IMR-90 (cell line): ENCODE results near the gene TDRD7. TPM values are rescaled to one million over a fixed set of nuclear protein-coding genes. Genes with fewer than 3 reads are reported as not detected.

ENCODE experiments used
- ATAC-seq: fragments of 200-7000 bp; cut with Tn5 transposase; 2 replicates; pipeline ENCODE4 v1.9.1; 2020; ENCODE audit warnings: low read depth, mild to moderate bottlenecking, moderate library complexity
- BruUV-seq: library from RNA; stranded (reverse); fragments of 400-500 nt; replicated peaks from 2 replicates; lab custom pipeline; 2021; lab: Mats Ljungman, UMichigan
- CTCF ChIA-PET: fragments of 300-600 bp; formaldehyde crosslinking; extraction: SDS; loops from one replicate; lab custom pipeline; 2021; ENCODE audit warnings: antibody characterized with exemption; lab: Yijun Ruan, JAX
- POLR2A ChIA-PET: fragments of 300-600 bp; sonication (Branson Sonifier 250); formaldehyde crosslinking; loops from one replicate; lab custom pipeline; 2022; ENCODE audit warnings: antibody characterized with exemption; ENCODE audit not compliant: unreplicated experiment; lab: Charles Lee
- DNase-seq: peaks from one replicate; pipeline ENCODE4 v3.0.0; 2013
- H2AFZ ChIP-seq: replicated peaks from 2 replicates; pipeline ENCODE3; 2013; ENCODE audit warnings: low read length, mild to moderate bottlenecking; ENCODE audit not compliant: poor library complexity
- H2AK5ac ChIP-seq: 2 replicates; pipeline ENCODE4 v1.6.1; 2013; ENCODE audit warnings: low read depth, low read length, inconsistent platforms
- H2AK9ac ChIP-seq: replicated peaks from 2 replicates; pipeline ENCODE3; 2013; ENCODE audit warnings: mild to moderate bottlenecking, low read depth, low read length, moderate library complexity; ENCODE audit not compliant: poor library complexity
- H2BK120ac ChIP-seq: 2 replicates; pipeline ENCODE4 v1.6.1; 2013; ENCODE audit warnings: low read depth, low read length, inconsistent platforms
- H2BK15ac ChIP-seq: 3 replicates; pipeline ENCODE4 v1.6.1; 2013; ENCODE audit warnings: low read depth, low read length, inconsistent platforms
- H2BK20ac ChIP-seq: 2 replicates; pipeline ENCODE4 v1.6.1; 2013; ENCODE audit warnings: low read depth, mild to moderate bottlenecking, inconsistent platforms, low read length, moderate library complexity
- H2BK5ac ChIP-seq: 2 replicates; pipeline ENCODE4 v1.6.1; 2013; ENCODE audit warnings: mild to moderate bottlenecking, low read depth, low read length, inconsistent platforms; ENCODE audit not compliant: poor library complexity, severe bottlenecking
- H3K14ac ChIP-seq: replicated peaks from 2 replicates; pipeline ENCODE4 v1.6.1; 2013; ENCODE audit warnings: low read depth, low read length, inconsistent platforms
- H3K18ac ChIP-seq: 2 replicates; pipeline ENCODE4 v1.6.1; 2013; ENCODE audit warnings: low read depth, low read length, control low read depth
- H3K23ac ChIP-seq: 2 replicates; pipeline ENCODE4 v1.6.1; 2013; ENCODE audit warnings: low read depth, low read length, inconsistent platforms
- H3K27ac ChIP-seq: 2 replicates; pipeline ENCODE4 v1.5.1; 2013; ENCODE audit warnings: mild to moderate bottlenecking, control low read depth, low read length; ENCODE audit not compliant: insufficient read depth
- H3K27me3 ChIP-seq: 2 replicates; pipeline ENCODE4 v1.6.1; 2013; ENCODE audit warnings: low read length; ENCODE audit not compliant: control insufficient read depth, insufficient read depth
- H3K36me3 ChIP-seq: 2 replicates; pipeline ENCODE4 v1.6.1; 2013; ENCODE audit warnings: low read length, mixed read lengths; ENCODE audit not compliant: control insufficient read depth, insufficient read depth
- H3K4ac ChIP-seq: 2 replicates; pipeline ENCODE4 v1.6.1; 2013; ENCODE audit warnings: low read depth, low read length, inconsistent platforms
- H3K4me1 ChIP-seq: 2 replicates; pipeline ENCODE4 v1.6.1; 2013; ENCODE audit warnings: low read length, mixed read lengths; ENCODE audit not compliant: control insufficient read depth, insufficient read depth
- H3K4me2 ChIP-seq: 2 replicates; pipeline ENCODE4 v1.6.1; 2013; ENCODE audit warnings: low read depth, mild to moderate bottlenecking, control low read depth, low read length, moderate library complexity
- H3K4me3 ChIP-seq: 2 replicates; pipeline ENCODE4 v1.5.1; 2013; ENCODE audit warnings: low read depth, mild to moderate bottlenecking, control low read depth, low read length, moderate library complexity; ENCODE audit not compliant: insufficient read depth
- H3K56ac ChIP-seq: 2 replicates; pipeline ENCODE4 v1.6.1; 2013; ENCODE audit warnings: low read length, inconsistent platforms; ENCODE audit not compliant: insufficient read depth; ENCODE audit errors: extremely low read depth
- H3K79me1 ChIP-seq, 2 experiments: 2 replicates each; pipeline ENCODE4 v1.6.1; 2013; ENCODE audit warnings: low read length in 2 of 2, inconsistent platforms in 1 of 2, low read depth in 1 of 2
- H3K9ac ChIP-seq: 2 replicates; pipeline ENCODE4 v1.6.1; 2013; ENCODE audit warnings: low read depth, low read length, control low read depth
- H3K9me1 ChIP-seq: 2 replicates; pipeline ENCODE4 v1.6.1; 2013; ENCODE audit warnings: low read length, inconsistent platforms; ENCODE audit not compliant: insufficient read depth
- H3K9me3 ChIP-seq: 2 replicates; pipeline ENCODE4 v1.6.1; 2013; ENCODE audit warnings: low read length; ENCODE audit not compliant: control insufficient read depth, insufficient read depth
- H4K20me1 ChIP-seq: 2 replicates; pipeline ENCODE4 v1.6.1; 2013; ENCODE audit warnings: low read length, inconsistent platforms; ENCODE audit not compliant: insufficient read depth
- H4K5ac ChIP-seq: 2 replicates; pipeline ENCODE4 v1.6.1; 2013; ENCODE audit warnings: mild to moderate bottlenecking, low read depth, low read length, control low read depth
- H4K8ac ChIP-seq, 2 experiments: 2 replicates each; pipeline ENCODE4 v1.6.1; 2013; ENCODE audit warnings: low read depth in 2 of 2, low read length in 2 of 2, control low read depth in 1 of 2, inconsistent platforms in 1 of 2
- H4K91ac ChIP-seq: 2 replicates; pipeline ENCODE4 v1.6.1; 2013; ENCODE audit warnings: low read depth, low read length, inconsistent platforms; ENCODE audit not compliant: insufficient read depth
- CEBPB ChIP-seq: IDR thresholded peaks from 2 replicates; pipeline ENCODE4 v1.6.1; 2012; ENCODE audit warnings: low read depth, low read length, improper control_type of control experiment
- ELK1 ChIP-seq: fragments of 150-350 bp; IDR thresholded peaks from 2 replicates; pipeline ENCODE4 v1.6.1; 2016; ENCODE audit warnings: low read depth, mild to moderate bottlenecking, low read length, moderate library complexity, borderline replicate concordance
- MAFK ChIP-seq: IDR thresholded peaks from 2 replicates; pipeline ENCODE4 v1.6.1; 2012; ENCODE audit warnings: low read depth, low read length, improper control_type of control experiment
- POLR2A ChIP-seq: IDR thresholded peaks from 2 replicates; pipeline ENCODE4 v1.6.1; 2012; ENCODE audit warnings: mild to moderate bottlenecking, low read depth, low read length
- RAD21 ChIP-seq: IDR thresholded peaks from 2 replicates; pipeline ENCODE4 v1.6.1; 2012; ENCODE audit warnings: low read length, improper control_type of control experiment
- SMC3 ChIP-seq: fragments of 150-350 bp; IDR thresholded peaks from 2 replicates; pipeline ENCODE4 v1.6.1; 2016; ENCODE audit warnings: low read depth, mild to moderate bottlenecking, antibody characterized with exemption, low read length, moderate library complexity
- WGBS, 2 experiments: methylation state at CpG; one replicate each; pipeline versions ENCODE4 v1.1.5 to v1.1.7; 2013; ENCODE audit warnings: missing lambda C conversion rate in 2 of 2; ENCODE audit not compliant: insufficient read length in 1 of 2; ENCODE audit errors: extremely low coverage in 2 of 2; 5-methylcytosine and 5-hydroxymethylcytosine counted together
- dilution Hi-C: fragments of 300-500 bp; cut with HindIII; formaldehyde crosslinking; loops from one replicate; pipeline ENCODE4 v1.14.3; 2018; ENCODE audit warnings: low sequenced_read_pairs; ENCODE audit not compliant: unreplicated experiment
- in situ Hi-C: fragments of 300-500 bp; cut with MboI; formaldehyde crosslinking; loops from 3 replicates; pipeline ENCODE4 v1.14.3; 2019; ENCODE audit warnings: low sequenced_read_pairs, inconsistent platforms, mixed read lengths
- intact Hi-C: fragments of 100-400 bp; cut with micrococcal nuclease; formaldehyde crosslinking; loops from 2 replicates; pipeline ENCODE4 v1.10.0; 2022
- polyA plus RNA-seq, 3 experiments: library from polyadenylated mRNA; depleted of rRNA; stranded (reverse); fragments of >200 nt; gene quantifications; 2 replicates each; pipeline ENCODE4 v1.2.3, GENCODE V29; 2012; ENCODE audit warnings: low replicate concordance in 1 of 3
- total RNA-seq: library from RNA; depleted of rRNA; stranded (reverse); fragments of >200 nt; gene quantifications from 2 replicates; pipeline ENCODE4 v1.2.3, GENCODE V29; 2012

TDRD7 gene
- total and polyA plus RNA-seq, 2 of the 4 experiments (the other 2 are of a cell fraction), result 4.4 to 9.7 TPM

GRCh38 chr9:97363661-97364299 lies 48.1 kb upstream of the TDRD7 start:
- Histone ChIP-seq H2BK20ac (no peak overlapping the region), H4K5ac (no peak overlapping the region), H3K27ac (no peak overlapping the region), H3K18ac (no peak overlapping the region), H3K4me3 (no peak overlapping the region), H3K9ac (no peak overlapping the region), H3K23ac (no peak overlapping the region), H4K8ac (no peak overlapping the region), H3K36me3 (no peaks in the 10 kb centered on the region), H3K4me2 (no peak overlapping the region), H3K9me1 (no peaks in the 10 kb centered on the region), H2BK5ac (no peak overlapping the region), H3K14ac (no peak overlapping the region), H2AFZ (no peak overlapping the region), H3K9me3 (no peaks in the 10 kb centered on the region), H2BK15ac (no peak overlapping the region), H4K91ac (no peak overlapping the region), H3K4ac (no peak overlapping the region), H2AK5ac (no peak overlapping the region), H2BK120ac (no peak overlapping the region), H4K20me1 (no peaks in the 10 kb centered on the region), H3K27me3 (no peaks in the 10 kb centered on the region), H2AK9ac (no peak overlapping the region), H3K4me1 (no peaks in the 10 kb centered on the region), H3K56ac (no peak overlapping the region), H3K79me1 (no peaks in the 10 kb centered on the region)
- ATAC-seq, result no peak
- POLR2A ChIA-PET, result no interaction called here
- intact Hi-C loops (no loop called here), in situ Hi-C loops (no loop called here), dilution Hi-C loops (no loop called here)
- WGBS, 2 experiments, result 20% methylated on average over 3 of the region's 11 CpGs; no CpG with 5 or more reads in 1 of the 2 experiments
- TF ChIP-seq RAD21 (no peak), POLR2A (no peak), SMC3 (no peak), MAFK (no peak), ELK1 (no peak), CEBPB (no peak)
- no TSS peak for BruUV-seq
- CTCF ChIA-PET, result interaction anchor here (0.8 kb wide), 1 partner anchor 24 kb away, joined by 3 read pairs; no protein-coding TSS in a partner anchor
- DNase-seq, result no peak
